Epithelial cell of umbilical artery (primary cell): ENCODE data around the gene GJB5. TPM values are rescaled to one million over a fixed set of nuclear protein-coding genes. Genes with fewer than 3 reads are reported as not detected.

Experiments
- total RNA-seq: library from RNA; depleted of rRNA; stranded (reverse); fragments of >200 nt; gene quantifications from 2 replicates; pipeline ENCODE4 v1.2.3, GENCODE V29; 2014

GJB5 gene
- not detected in 2 replicates for total RNA-seq

GRCh38 chr1:34754964-34755637 is at the start of gene GJB5:
Gene GJB5, plus strand, starts transcription at chr1:34755047. Its CDS starts 2,284 bp downstream, at chr1:34757331.

DNA sequence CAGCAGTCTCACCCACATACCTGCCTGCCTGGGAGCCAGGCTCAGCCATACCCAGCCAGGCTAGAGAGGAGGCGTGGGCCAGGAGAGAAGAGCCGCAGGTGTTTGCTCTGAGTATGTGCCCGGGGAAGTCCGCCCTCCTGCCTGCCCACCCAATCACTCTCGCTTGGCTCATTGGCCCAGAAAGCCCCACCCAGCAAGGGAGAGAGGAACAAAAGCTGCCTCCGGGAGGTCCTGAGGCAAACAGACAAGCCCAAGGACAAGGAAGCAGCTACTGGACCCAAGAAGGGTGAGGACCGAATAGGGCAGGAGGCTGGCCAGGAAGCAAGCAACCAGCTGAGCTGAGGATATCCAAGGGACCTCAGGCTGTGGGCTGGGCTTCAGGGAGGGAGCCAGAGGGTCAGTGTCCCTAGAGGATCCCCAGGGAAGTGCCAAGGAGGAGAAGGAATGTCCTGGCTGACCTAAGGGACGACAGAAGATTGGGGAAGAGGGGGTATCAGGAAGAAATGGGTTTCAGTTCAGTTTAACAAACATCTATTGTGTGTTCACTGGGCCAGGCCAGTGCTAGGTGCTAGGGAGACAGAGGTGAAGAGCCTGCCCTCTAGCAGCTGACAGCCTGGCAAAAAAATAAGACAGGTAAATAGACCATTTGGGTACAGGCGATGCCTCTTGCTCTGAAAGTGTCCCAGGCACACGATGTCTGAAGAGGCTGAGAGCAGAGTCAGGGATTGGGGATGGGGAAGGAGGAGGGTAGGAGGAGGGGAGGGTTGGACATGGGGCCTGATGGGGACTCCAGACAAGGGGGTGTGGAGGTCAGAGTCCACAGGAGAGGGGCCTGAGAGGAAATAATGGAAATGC is 4.9 kb downstream of the GJB5 start, which contains the start of gene GJB4:
Gene GJB4, plus strand, starts transcription at position 238 of the 855 bp plus-strand sequence. CDS start 1,515 bp downstream, outside the sequence.

GRCh38 chr1:34781071-34781843 is 26.4 kb downstream of the GJB5 start, which contains the start of gene GJB3:
Gene GJB3, plus strand, starts transcription at chr1:34781214. Its CDS starts 3,549 bp downstream, at chr1:34784763.

GRCh38 chr1:34792868-34793727 is 38.3 kb downstream of the GJB5 start, which contains the start of gene GJA4:
Gene GJA4, plus strand, starts transcription at chr1:34792999. Its CDS starts 1,215 bp downstream, at chr1:34794214.

Other genes with a start within 250 kb of the GJB5 start
- gene GJB4, start 4.7 kb downstream of the GJB5 start, total RNA-seq, result not detected in 2 replicates
- gene GJB3, start 26.2 kb downstream of the GJB5 start, total RNA-seq, result not detected in 2 replicates
- 31.5 and 45.5 TPM in 2 replicates for gene GJA4, start 38.0 kb downstream of the GJB5 start, total RNA-seq
- 39.7 and 41.9 TPM in 2 replicates for gene SMIM12, start 104.7 kb downstream of the GJB5 start, total RNA-seq
- under 0.01 TPM in 1 of 2 replicates, not detected in the other for gene DLGAP3, start 174.6 kb downstream of the GJB5 start, total RNA-seq
- gene TMEM35B, start 230.3 kb downstream of the GJB5 start, total RNA-seq, result 28.6 and 32.8 TPM in 2 replicates